Neuronal stem cell (in vitro differentiated cells): ENCODE results near the gene LGALS3.
A peak's percentile ranks its signal among the peaks of the same experiment; 100 is the strongest.

Source experiments
- DNase-seq: peaks from one replicate; pipeline ENCODE4 v3.0.0-alpha.2; 2013; ENCODE audit warnings: low spot score
- H2AFZ ChIP-seq: one replicate; pipeline ENCODE4 v1.6.1; 2013; ENCODE audit warnings: mild to moderate bottlenecking, low read length, inconsistent platforms
- H2AK5ac ChIP-seq: 2 replicates; pipeline ENCODE4 v1.6.1; 2013; ENCODE audit warnings: low read depth, mild to moderate bottlenecking, inconsistent platforms, low read length, moderate library complexity, mixed read lengths
- H2BK120ac ChIP-seq: 2 replicates; pipeline ENCODE4 v1.6.1; 2013; ENCODE audit warnings: low read depth, mild to moderate bottlenecking, inconsistent platforms, low read length, moderate library complexity, mixed read lengths
- H2BK12ac ChIP-seq: one replicate; pipeline ENCODE4 v1.6.1; 2013; ENCODE audit warnings: low read length, inconsistent platforms
- H2BK15ac ChIP-seq: 2 replicates; pipeline ENCODE4 v1.6.1; 2013; ENCODE audit warnings: mild to moderate bottlenecking, low read length, inconsistent platforms, mixed read lengths
- H2BK5ac ChIP-seq: one replicate; pipeline ENCODE4 v1.6.1; 2013; ENCODE audit warnings: inconsistent platforms, mild to moderate bottlenecking, low read length, moderate library complexity
- H3K14ac ChIP-seq: one replicate; pipeline ENCODE4 v1.6.1; 2013; ENCODE audit warnings: low read length, inconsistent platforms
- H3K18ac ChIP-seq: 2 replicates; pipeline ENCODE4 v1.6.1; 2013; ENCODE audit warnings: low read length, inconsistent platforms
- H3K23ac ChIP-seq: 2 replicates; pipeline ENCODE4 v1.6.1; 2013; ENCODE audit warnings: low read depth, mild to moderate bottlenecking, mixed read lengths, low read length, inconsistent platforms; ENCODE audit not compliant: poor library complexity
- H3K27ac ChIP-seq: replicated peaks from 3 replicates; pipeline ENCODE4 v1.5.1; 2013; ENCODE audit warnings: low read length, inconsistent platforms
- H3K27me3 ChIP-seq, 3 experiments: 2 replicates each; pipeline ENCODE4 v1.6.1; 2013; ENCODE audit warnings: low read length in 3 of 3, mild to moderate bottlenecking in 2 of 3, inconsistent platforms in 1 of 3, low read depth in 1 of 3, mixed read lengths in 1 of 3, moderate library complexity in 1 of 3; ENCODE audit not compliant: control insufficient read depth in 3 of 3, insufficient read depth in 3 of 3
- H3K36me3 ChIP-seq, 2 donors: replicated peaks in 1 of 2; 2 replicates each; pipeline ENCODE4 v1.6.1; 2013; ENCODE audit warnings: low read length in 2 of 2; ENCODE audit not compliant: control insufficient read depth in 2 of 2, insufficient read depth in 2 of 2
- H3K4ac ChIP-seq: 2 replicates; pipeline ENCODE4 v1.6.1; 2013; ENCODE audit warnings: inconsistent platforms, mild to moderate bottlenecking, low read length, moderate library complexity
- H3K4me1 ChIP-seq, 2 donors: 1 replicate in 1 of 2; 2 replicates in 1 of 2; pipeline ENCODE4 v1.6.1; 2013; ENCODE audit warnings: low read length in 2 of 2, low read depth in 1 of 2; ENCODE audit not compliant: control insufficient read depth in 2 of 2, insufficient read depth in 1 of 2
- H3K4me2 ChIP-seq: one replicate; pipeline ENCODE4 v1.6.1; 2013; ENCODE audit warnings: mild to moderate bottlenecking, low read length, inconsistent platforms; ENCODE audit not compliant: insufficient read depth, poor library complexity, severe bottlenecking
- H3K4me3 ChIP-seq, 2 donors: 2 replicates each; pipeline ENCODE4 v1.5.1; 2013; ENCODE audit warnings: low read length in 2 of 2, mild to moderate bottlenecking in 2 of 2, inconsistent platforms in 1 of 2, moderate library complexity in 1 of 2
- H3K79me1 ChIP-seq: one replicate; pipeline ENCODE4 v1.6.1; 2013; ENCODE audit warnings: low read depth, mild to moderate bottlenecking, inconsistent platforms, low read length, moderate library complexity
- H3K9ac ChIP-seq: one replicate; pipeline ENCODE4 v1.6.1; 2013; ENCODE audit warnings: mild to moderate bottlenecking, low read depth, low read length, inconsistent platforms; ENCODE audit not compliant: poor library complexity
- H3K9me3 ChIP-seq, 2 donors: replicated peaks in 1 of 2; 2 replicates each; pipeline versions ENCODE3 to v1.6.1; 2013; ENCODE audit warnings: low read length in 2 of 2, mild to moderate bottlenecking in 2 of 2, inconsistent platforms in 1 of 2, low read depth in 1 of 2, mixed read lengths in 1 of 2, moderate library complexity in 1 of 2; ENCODE audit not compliant: control insufficient read depth in 2 of 2, insufficient read depth in 1 of 2
- H4K8ac ChIP-seq: one replicate; pipeline ENCODE4 v1.6.1; 2013; ENCODE audit warnings: low read depth, mild to moderate bottlenecking, inconsistent platforms, low read length, moderate library complexity
- H4K91ac ChIP-seq: one replicate; pipeline ENCODE4 v1.6.1; 2013; ENCODE audit warnings: low read length, low read depth, mild to moderate bottlenecking, inconsistent platforms; ENCODE audit not compliant: poor library complexity
- WGBS, 2 donors: extraction: QIAGEN DNeasy Blood & Tissue Kit; methylation state at CpG; one replicate each; pipeline ENCODE4 v1.1.7; 2013; ENCODE audit warnings: missing lambda C conversion rate in 2 of 2, mixed read lengths in 1 of 2; ENCODE audit not compliant: insufficient read length in 2 of 2, insufficient replicate concordance in 1 of 2; ENCODE audit errors: extremely low coverage in 2 of 2; 5-methylcytosine and 5-hydroxymethylcytosine counted together

LGALS3 gene

DNA sequence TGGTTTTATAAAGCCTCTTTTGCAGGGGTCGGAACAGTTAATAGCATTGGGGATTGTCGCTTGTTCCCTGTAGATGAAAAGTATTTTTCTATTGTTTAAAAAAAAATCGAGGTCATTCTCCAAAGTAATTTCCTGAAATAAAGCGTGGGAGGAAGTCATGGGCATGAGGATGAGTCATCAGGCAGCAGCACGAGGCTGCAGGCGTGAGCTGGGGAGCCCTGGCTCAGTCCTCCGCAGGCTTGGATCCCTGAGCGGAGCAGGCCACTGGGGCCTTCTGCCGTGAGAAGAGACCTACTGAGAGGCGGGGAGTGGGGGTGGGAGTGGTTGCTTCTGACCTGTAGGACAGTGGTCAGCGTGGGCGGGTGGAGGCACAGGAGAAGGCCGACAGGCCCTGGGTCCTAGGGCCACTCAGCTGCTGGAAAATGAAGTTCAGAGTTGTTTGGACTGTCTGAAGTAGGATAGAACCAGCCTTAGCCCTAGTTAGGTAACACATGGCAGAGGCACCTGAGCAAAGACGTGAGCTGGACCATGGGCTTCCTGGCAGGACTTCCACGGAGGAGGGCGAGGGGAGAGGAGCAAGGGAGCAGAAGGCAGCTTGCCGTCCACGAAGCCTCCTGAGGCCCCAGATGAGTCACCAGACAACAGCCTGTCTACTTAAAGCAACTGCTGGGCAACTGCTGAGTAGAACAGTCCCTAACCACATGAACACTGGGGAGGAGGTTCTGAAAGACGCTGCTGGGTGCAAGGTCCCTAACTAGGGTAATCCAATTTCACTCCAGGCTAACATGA lies 21.1 kb upstream of the LGALS3 start:
- Histone ChIP-seq H3K27ac (peak overlapping the region; percentile 34), H4K91ac (no peak overlapping the region), H2AFZ (peak overlapping the region; percentile 88), H2BK12ac (no peak overlapping the region), H3K23ac (no peak overlapping the region), H3K4me3 (no peak overlapping the region), H4K8ac (no peak overlapping the region), H2AK5ac (no peak overlapping the region), H3K4ac (no peak overlapping the region), H3K9me3 (peaks cover 2 to 9% of the 10 kb centered on the region in 2 donors), H2BK5ac (no peak overlapping the region), H3K36me3 (peaks cover 0 to 2% of the 10 kb centered on the region in 2 donors), H3K79me1 (no peaks in the 10 kb centered on the region), H3K27me3 (no peaks in the 10 kb centered on the region), H3K4me2 (no peak overlapping the region), H3K18ac (peak overlapping the region; percentile 20), H3K9ac (no peak overlapping the region), H2BK15ac (no peak overlapping the region), H3K4me1 (peaks cover 8 to 9% of the 10 kb centered on the region in 2 donors), H3K14ac (no peak overlapping the region), H2BK120ac (no peak overlapping the region)
- no peak for DNase-seq
- no CpG with 5 or more reads among the region's 19 CpGs for WGBS, 2 donors

DNA sequence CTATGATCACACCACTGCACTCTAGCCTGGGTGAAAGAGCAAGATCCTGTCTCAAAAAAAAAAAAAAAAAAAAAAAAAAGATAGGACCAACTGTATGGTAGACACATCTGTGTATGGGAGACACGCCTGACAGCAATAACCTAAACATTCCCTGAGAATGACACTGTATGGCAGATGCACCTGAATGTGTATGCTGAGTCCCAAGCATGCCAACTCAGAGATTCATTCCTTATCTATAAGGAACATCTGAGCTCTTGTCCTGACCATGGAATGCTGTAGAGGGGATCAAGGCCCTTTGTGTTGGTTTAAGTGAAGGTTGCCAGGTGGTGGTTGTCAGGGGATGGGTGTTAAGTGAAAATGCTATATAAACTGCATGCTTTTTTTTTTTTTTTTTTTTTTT lies 19.2 kb upstream of the LGALS3 start:
- H4K8ac ChIP-seq = no peak overlapping the region
- H4K91ac ChIP-seq = no peak overlapping the region
- H2BK120ac ChIP-seq = no peak overlapping the region
- no peak overlapping the region for H2BK15ac ChIP-seq
- H3K14ac ChIP-seq = no peak overlapping the region
- no peak overlapping the region for H3K27ac ChIP-seq
- no peak overlapping the region for H3K9ac ChIP-seq
- DNase-seq = no peak
- H2BK12ac ChIP-seq = no peak overlapping the region
- no peak overlapping the region for H2AK5ac ChIP-seq
- no peak overlapping the region for H2AFZ ChIP-seq
- no peaks in the 10 kb centered on the region for H3K36me3 ChIP-seq
- H3K4me2 ChIP-seq = no peak overlapping the region
- H3K27me3 ChIP-seq = no peaks in the 10 kb centered on the region
- no CpG with 5 or more reads among the region's 1 CpG for whole genome bisulfite sequencing, 2 donors
- H2BK5ac ChIP-seq = no peak overlapping the region
- H3K23ac ChIP-seq = no peak overlapping the region
- H3K18ac ChIP-seq = no peak overlapping the region
- peaks cover 3 to 4% of the 10 kb centered on the region in 2 donors for H3K4me1 ChIP-seq
- no peak overlapping the region for H3K4ac ChIP-seq
- H3K79me1 ChIP-seq = no peaks in the 10 kb centered on the region
- no peaks in the 10 kb centered on the region for H3K9me3 ChIP-seq
- no peak overlapping the region for H3K4me3 ChIP-seq

DNA sequence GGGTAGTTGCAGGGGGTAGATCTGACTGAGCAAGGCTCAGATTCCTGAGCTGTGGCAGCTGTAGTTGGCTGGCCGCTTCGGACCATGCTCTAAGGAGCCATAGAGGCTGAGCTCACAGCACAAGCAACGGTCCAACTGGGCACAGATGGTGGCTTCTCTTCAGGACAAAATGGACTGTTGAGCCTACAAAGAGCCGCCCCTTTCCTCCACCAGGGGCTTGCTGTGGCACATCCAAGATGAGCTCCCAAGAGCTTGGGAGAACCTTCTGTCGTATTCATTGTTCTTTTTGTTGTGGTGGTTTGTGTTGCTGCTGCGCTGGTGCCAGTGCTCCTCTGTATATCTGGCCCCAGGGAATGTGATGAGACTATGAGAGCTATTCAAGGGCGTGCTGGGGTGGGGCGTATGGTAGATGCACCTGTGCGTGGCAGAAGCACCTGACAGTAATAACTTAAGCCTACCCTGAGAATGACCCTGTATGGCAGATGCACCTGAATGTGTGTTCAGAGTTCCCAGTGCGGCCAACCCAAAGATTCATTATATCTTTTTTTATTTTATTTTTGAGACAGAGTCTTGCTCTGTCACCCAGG lies 17.8 kb upstream of the LGALS3 start:
- H4K91ac ChIP-seq = no peak overlapping the region
- H3K36me3 ChIP-seq = no peaks in the 10 kb centered on the region
- no peak overlapping the region for H3K4me2 ChIP-seq
- no peak overlapping the region for H3K4me3 ChIP-seq
- no peak overlapping the region for H3K9ac ChIP-seq
- no peak overlapping the region for H2BK5ac ChIP-seq
- no peak overlapping the region for H3K4ac ChIP-seq
- H3K27ac ChIP-seq = no peak overlapping the region
- H2AK5ac ChIP-seq = no peak overlapping the region
- no peaks in the 10 kb centered on the region for H3K79me1 ChIP-seq
- WGBS, 2 donors = no CpG with 5 or more reads among the region's 10 CpGs
- H4K8ac ChIP-seq = no peak overlapping the region
- H3K18ac ChIP-seq = no peak overlapping the region
- no peak overlapping the region for H2BK120ac ChIP-seq
- no peaks in the 10 kb centered on the region for H3K9me3 ChIP-seq
- no peak overlapping the region for H2BK12ac ChIP-seq
- peaks cover 3 to 6% of the 10 kb centered on the region in 2 donors for H3K4me1 ChIP-seq
- no peaks in the 10 kb centered on the region for H3K27me3 ChIP-seq
- H2AFZ ChIP-seq = no peak overlapping the region
- no peak for DNase-seq
- no peak overlapping the region for H2BK15ac ChIP-seq
- H3K14ac ChIP-seq = no peak overlapping the region
- no peak overlapping the region for H3K23ac ChIP-seq

DNA sequence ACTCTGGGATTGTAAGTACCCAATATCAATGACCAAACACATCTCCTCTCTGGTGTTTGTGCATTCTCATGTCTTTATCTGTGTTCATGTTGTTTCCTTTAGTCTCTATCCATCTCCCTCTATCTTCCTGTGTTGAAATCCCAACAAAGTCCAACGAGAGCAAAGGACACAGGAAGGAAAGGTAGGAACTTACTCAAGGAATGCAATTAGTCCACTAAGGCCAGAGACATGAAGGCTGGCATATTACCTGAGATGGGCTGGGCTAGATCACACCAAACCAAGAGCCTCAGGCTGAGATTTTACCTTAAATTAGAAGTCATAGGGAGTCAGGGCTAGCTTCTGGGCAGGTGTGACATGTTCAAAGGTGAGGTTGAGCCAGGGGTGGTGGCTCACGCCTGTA lies 14.3 kb upstream of the LGALS3 start:
- no CpG with 5 or more reads among the region's 2 CpGs for WGBS, 2 donors

More for the DNA sequence above, 14.3 kb upstream of the LGALS3 start:
- Histone ChIP-seq H3K27ac (no peak overlapping the region), H3K27me3 (no peaks in the 10 kb centered on the region), H4K91ac (no peak overlapping the region), H2BK15ac (no peak overlapping the region), H4K8ac (no peak overlapping the region), H2AK5ac (no peak overlapping the region), H3K18ac (no peak overlapping the region), H2BK5ac (no peak overlapping the region), H2BK120ac (no peak overlapping the region), H3K79me1 (no peaks in the 10 kb centered on the region), H3K9me3 (no peaks in the 10 kb centered on the region), H2BK12ac (no peak overlapping the region), H3K4me1 (peaks cover 5 to 9% of the 10 kb centered on the region in 2 donors), H3K9ac (no peak overlapping the region), H3K4ac (no peak overlapping the region), H2AFZ (no peak overlapping the region), H3K36me3 (no peaks in the 10 kb centered on the region), H3K4me2 (no peak overlapping the region), H3K23ac (no peak overlapping the region), H3K4me3 (no peak overlapping the region), H3K14ac (no peak overlapping the region)
- no peak for DNase-seq
